ENCODE results near the gene SORCS2.

DNA sequence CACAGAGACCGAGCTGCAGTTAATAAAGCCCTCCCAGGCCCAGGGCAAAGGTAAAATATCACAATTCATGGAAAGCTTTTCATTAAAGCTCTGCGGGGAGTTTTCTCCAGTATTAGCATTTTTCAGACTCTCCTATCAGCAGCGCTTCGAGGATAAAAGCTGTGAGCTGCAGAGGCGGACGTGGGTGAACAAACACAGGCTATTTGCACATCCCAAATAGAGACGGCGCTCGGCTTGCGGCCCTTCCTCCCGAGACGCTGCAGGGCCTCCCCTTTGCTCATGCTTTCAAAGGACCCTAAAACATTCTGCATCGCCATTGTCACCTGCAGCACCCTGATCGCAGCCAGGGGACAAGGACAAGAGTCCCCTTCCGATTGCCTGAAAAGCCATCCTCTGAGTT lies 97.3 kb downstream of the SORCS2 start:
- TF ChIP-seq, protein P1, sequence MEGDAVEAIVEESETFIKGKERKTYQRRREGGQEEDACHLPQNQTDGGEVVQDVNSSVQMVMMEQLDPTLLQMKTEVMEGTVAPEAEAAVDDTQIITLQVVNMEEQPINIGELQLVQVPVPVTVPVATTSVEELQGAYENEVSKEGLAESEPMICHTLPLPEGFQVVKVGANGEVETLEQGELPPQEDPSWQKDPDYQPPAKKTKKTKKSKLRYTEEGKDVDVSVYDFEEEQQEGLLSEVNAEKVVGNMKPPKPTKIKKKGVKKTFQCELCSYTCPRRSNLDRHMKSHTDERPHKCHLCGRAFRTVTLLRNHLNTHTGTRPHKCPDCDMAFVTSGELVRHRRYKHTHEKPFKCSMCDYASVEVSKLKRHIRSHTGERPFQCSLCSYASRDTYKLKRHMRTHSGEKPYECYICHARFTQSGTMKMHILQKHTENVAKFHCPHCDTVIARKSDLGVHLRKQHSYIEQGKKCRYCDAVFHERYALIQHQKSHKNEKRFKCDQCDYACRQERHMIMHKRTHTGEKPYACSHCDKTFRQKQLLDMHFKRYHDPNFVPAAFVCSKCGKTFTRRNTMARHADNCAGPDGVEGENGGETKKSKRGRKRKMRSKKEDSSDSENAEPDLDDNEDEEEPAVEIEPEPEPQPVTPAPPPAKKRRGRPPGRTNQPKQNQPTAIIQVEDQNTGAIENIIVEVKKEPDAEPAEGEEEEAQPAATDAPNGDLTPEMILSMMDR (IDR thresholded peaks at IDR 0.05), result no peak
- TF ChIP-seq POLR2A (IDR thresholded peaks at IDR 0.05), result no peak
